Measurements from ENCODE around the gene ATP8A2. TPM values are rescaled to one million over a fixed set of nuclear protein-coding genes. Genes with fewer than 3 reads are reported as not detected.

ATP8A2 gene
- total RNA-seq, 1 donor from 2014 or later: 1.7 TPM

GRCh38 chr13:25715760-25716159 is 344.0 kb downstream of the ATP8A2 start:
- Histone ChIP-seq H3K27ac (no peak overlapping the region), H3K4me1 (no peaks in the 10 kb centered on the region), H3K36me3 (no peaks in the 10 kb centered on the region), H3K27me3 (ENCODE audit: low read depth) (no peaks in the 10 kb centered on the region), H3K9me3 (no peaks in the 10 kb centered on the region), H3K4me3 (no peak overlapping the region)
- DNase-seq (no peak), ATAC-seq (no peak)
- intact Hi-C loops (cut with DNase I): no loop called here
- TF ChIP-seq CTCF (IDR thresholded peaks at IDR 0.05): no peak

GRCh38 chr13:25717666-25718197 is 346.0 kb downstream of the ATP8A2 start:
- no peak overlapping the region for H3K4me3 ChIP-seq
- H3K27ac ChIP-seq: no peak overlapping the region
- no peaks in the 10 kb centered on the region for H3K36me3 ChIP-seq
- no peak for TF ChIP-seq CTCF (IDR thresholded peaks at IDR 0.05)
- ATAC-seq: no peak
- H3K9me3 ChIP-seq: no peaks in the 10 kb centered on the region
- no peaks in the 10 kb centered on the region for H3K4me1 ChIP-seq
- no peaks in the 10 kb centered on the region for H3K27me3 ChIP-seq (ENCODE audit: low read depth)
- intact Hi-C loops (cut with DNase I): no loop called here
- no peak for DNase-seq

GRCh38 chr13:25719666-25720065 is 347.9 kb downstream of the ATP8A2 start:
- Histone ChIP-seq H3K4me1 (no peaks in the 10 kb centered on the region), H3K9me3 (no peaks in the 10 kb centered on the region), H3K4me3 (no peak overlapping the region), H3K27me3 (ENCODE audit: low read depth) (no peaks in the 10 kb centered on the region), H3K36me3 (no peaks in the 10 kb centered on the region), H3K27ac (no peak overlapping the region)
- TF ChIP-seq CTCF (IDR thresholded peaks at IDR 0.05): no peak
- intact Hi-C loops (cut with DNase I): no loop called here
- DNase-seq (no peak), ATAC-seq (no peak)

GRCh38 chr13:25722893-25723292 is 351.1 kb downstream of the ATP8A2 start:
- Histone ChIP-seq H3K27me3 (ENCODE audit: low read depth) (no peaks in the 10 kb centered on the region), H3K9me3 (no peaks in the 10 kb centered on the region), H3K27ac (no peak overlapping the region), H3K4me3 (no peak overlapping the region), H3K36me3 (no peaks in the 10 kb centered on the region), H3K4me1 (no peaks in the 10 kb centered on the region)
- intact Hi-C loops (cut with DNase I): no loop called here
- no peak for ATAC-seq
- TF ChIP-seq CTCF (IDR thresholded peaks at IDR 0.05): no peak
- DNase-seq: no peak

GRCh38 chr13:25725104-25725503 is 353.3 kb downstream of the ATP8A2 start:
- no peaks in the 10 kb centered on the region for H3K4me1 ChIP-seq
- H3K4me3 ChIP-seq: no peak overlapping the region
- DNase-seq (no peak), ATAC-seq (no peak)
- no peaks in the 10 kb centered on the region for H3K27me3 ChIP-seq (ENCODE audit: low read depth)
- H3K36me3 ChIP-seq: no peaks in the 10 kb centered on the region
- H3K9me3 ChIP-seq: no peaks in the 10 kb centered on the region
- H3K27ac ChIP-seq: no peak overlapping the region
- no peak for TF ChIP-seq CTCF (IDR thresholded peaks at IDR 0.05)
- intact Hi-C loops (cut with DNase I): no loop called here

GRCh38 chr13:25727250-25727649 is 355.5 kb downstream of the ATP8A2 start:
- intact Hi-C loops (cut with DNase I): no loop called here
- no peaks in the 10 kb centered on the region for H3K27me3 ChIP-seq (ENCODE audit: low read depth)
- DNase-seq: peak; percentile 57
- no peak for TF ChIP-seq CTCF (IDR thresholded peaks at IDR 0.05)
- no peak overlapping the region for H3K27ac ChIP-seq
- ATAC-seq: peak; percentile 87 to 94
- no peak overlapping the region for H3K4me3 ChIP-seq
- no peaks in the 10 kb centered on the region for H3K9me3 ChIP-seq
- H3K4me1 ChIP-seq: no peaks in the 10 kb centered on the region
- no peaks in the 10 kb centered on the region for H3K36me3 ChIP-seq

Data from lower lobe of right lung (tissue), 2 donors.